PC-9 (cell line): Measurements from ENCODE around the gene PI4KA. TPM values are rescaled to one million over a fixed set of nuclear protein-coding genes. Genes with fewer than 3 reads are reported as not detected.

Experiments
- BruUV-seq: library from RNA; stranded (reverse); fragments of 400-500 nt; replicated peaks from 2 replicates; lab custom pipeline; 2021; lab: Mats Ljungman, UMichigan
- CTCF ChIA-PET: fragments of 300-600 bp; sonication (Branson Sonifier 250); formaldehyde crosslinking; loops from one replicate; lab custom pipeline; 2022; ENCODE audit warnings: antibody characterized with exemption; lab: Charles Lee
- POLR2A ChIA-PET: fragments of 300-600 bp; sonication (Branson Sonifier 250); formaldehyde crosslinking; loops from one replicate; lab custom pipeline; 2022; ENCODE audit warnings: antibody characterized with exemption; ENCODE audit not compliant: unreplicated experiment; lab: Charles Lee
- DNase-seq, 2 experiments: peaks; one replicate each; pipeline versions ENCODE4 v3.0.0 to v3.0.0-alpha.2; 2015 to 2022; ENCODE audit warnings: mixed read lengths in 1 of 2
- H2AFZ ChIP-seq: fragments of 200-600 bp; sonication (generic); 2 replicates; pipeline ENCODE4 v1.8.1; 2017; ENCODE audit warnings: antibody characterized with exemption
- H3F3A ChIP-seq: fragments of 200-600 bp; sonication (generic); 2 replicates; pipeline ENCODE4 v1.8.1; 2017; ENCODE audit warnings: antibody characterized with exemption, mild to moderate bottlenecking, low read depth; ENCODE audit not compliant: insufficient read depth
- H3K27ac ChIP-seq: fragments of 200-600 bp; sonication (generic); 2 replicates; pipeline ENCODE4 v1.6.1; 2016; ENCODE audit warnings: mixed run types
- H3K27me3 ChIP-seq: fragments of 200-600 bp; sonication (generic); 2 replicates; pipeline ENCODE4 v1.6.1; 2016; ENCODE audit warnings: low read depth, mixed run types; ENCODE audit not compliant: insufficient read depth
- H3K36me3 ChIP-seq: fragments of 200-600 bp; sonication (generic); 2 replicates; pipeline ENCODE4 v1.6.1; 2016; ENCODE audit warnings: low read depth, mixed run types
- H3K4me1 ChIP-seq: fragments of 200-600 bp; sonication (generic); replicated peaks from 2 replicates; pipeline ENCODE4 v1.6.1; 2016; ENCODE audit warnings: mixed run types; ENCODE audit not compliant: insufficient read depth
- H3K4me2 ChIP-seq: fragments of 200-600 bp; sonication (generic); 2 replicates; pipeline ENCODE4 v1.6.1; 2017; ENCODE audit warnings: mixed run types
- H3K4me3 ChIP-seq: fragments of 200-600 bp; sonication (generic); 2 replicates; pipeline ENCODE4 v1.6.1; 2016; ENCODE audit warnings: mixed run types
- H3K79me2 ChIP-seq: fragments of 200-600 bp; sonication (generic); 2 replicates; pipeline ENCODE4 v1.6.1; 2017; ENCODE audit warnings: low read depth, mixed run types
- H3K9me2 ChIP-seq: fragments of 200-600 bp; sonication (generic); 2 replicates; pipeline ENCODE4 v1.8.1; 2017; ENCODE audit warnings: mild to moderate bottlenecking; ENCODE audit not compliant: insufficient read depth
- H3K9me3 ChIP-seq: fragments of 200-600 bp; sonication (generic); 2 replicates; pipeline ENCODE4 v1.8.1; 2016; ENCODE audit warnings: low read depth; ENCODE audit not compliant: insufficient read depth
- H4K20me1 ChIP-seq: fragments of 200-600 bp; sonication (generic); 2 replicates; pipeline ENCODE4 v1.8.1; 2017; ENCODE audit not compliant: insufficient read depth
- EZH2 ChIP-seq: fragments of 200-600 bp; sonication (generic); IDR thresholded peaks from 2 replicates; pipeline ENCODE4 v1.8.0; 2017; ENCODE audit warnings: antibody characterized with exemption, low read depth
- intact Hi-C: fragments of 100-400 bp; cut with micrococcal nuclease; formaldehyde crosslinking; loops from one replicate; pipeline ENCODE4 v1.10.0; 2022; ENCODE audit not compliant: unreplicated experiment
- total RNA-seq: library from RNA; stranded (reverse); gene quantifications from 2 replicates; pipeline ENCODE4 v1.2.3, GENCODE V29; 2021
- TF ChIP-seq, protein P1 (sequence below): fragments of 200-600 bp; sonication (generic); conservative IDR thresholded peaks from 2 replicates; pipeline ENCODE4 v1.6.1; 2017; ENCODE audit warnings: mixed run types, antibody characterized with exemption, mild to moderate bottlenecking, moderate library complexity

The PI4KA gene
- total RNA-seq, 1 experiment from 2014 or later = 27.9 TPM

DNA sequence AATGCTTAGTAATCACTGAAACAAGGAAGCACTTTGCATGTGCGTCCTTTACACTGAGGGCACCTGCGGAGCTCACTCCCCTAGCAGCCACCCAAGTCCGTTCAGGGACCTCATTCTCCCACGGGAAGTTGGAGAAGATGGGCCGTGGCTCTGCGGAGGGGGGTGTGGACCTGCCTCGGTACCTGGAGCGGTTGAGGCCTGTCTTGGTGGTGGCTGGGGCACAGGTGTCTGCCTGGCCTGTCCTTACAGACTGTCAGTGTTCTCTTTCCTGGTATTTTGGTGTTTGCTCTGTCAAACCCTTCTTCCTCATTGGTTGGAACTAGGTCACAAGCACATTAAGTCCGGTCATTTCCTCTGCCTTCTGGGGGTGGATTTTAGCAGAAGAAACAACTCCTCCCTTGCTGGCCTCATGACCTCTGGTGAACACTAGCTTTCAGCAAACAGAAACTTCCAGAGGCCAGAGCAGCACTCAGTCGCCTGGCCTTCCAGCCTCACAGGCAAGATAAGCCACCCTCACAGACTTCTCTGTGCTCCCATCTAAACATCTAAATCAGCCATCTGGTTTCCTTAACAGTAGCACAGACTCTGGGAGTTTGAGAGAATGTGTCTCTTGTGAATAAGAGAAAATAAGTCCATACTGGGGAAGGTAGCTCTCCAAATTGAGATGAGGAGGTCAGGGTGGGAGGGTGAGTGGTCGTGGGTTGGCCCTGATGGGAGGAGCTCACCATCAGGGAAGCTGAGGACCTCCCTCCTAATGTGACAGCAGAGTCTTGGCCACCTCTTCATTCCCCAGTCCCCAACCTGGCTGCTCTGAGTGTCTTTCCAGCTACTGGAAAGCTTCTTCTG is 8.8 kb upstream of the PI4KA start:
- ChIA-PET CTCF (no interaction called here), POLR2A (interaction anchor here (0.6 kb wide), 1 partner anchor 24 kb away, joined by 7 read pairs; no protein-coding TSS in a partner anchor)
- H3K36me3 ChIP-seq = no peaks in the 10 kb centered on the region
- H4K20me1 ChIP-seq = no peaks in the 10 kb centered on the region
- BruUV-seq = no TSS peak
- no peak overlapping the region for H3K27ac ChIP-seq
- H3K9me3 ChIP-seq = no peaks in the 10 kb centered on the region
- no peaks in the 10 kb centered on the region for H3K27me3 ChIP-seq
- H3K9me2 ChIP-seq = no peaks in the 10 kb centered on the region
- no peaks in the 10 kb centered on the region for H3K79me2 ChIP-seq
- no peak for TF ChIP-seq EZH2
- TF ChIP-seq, protein P1, sequence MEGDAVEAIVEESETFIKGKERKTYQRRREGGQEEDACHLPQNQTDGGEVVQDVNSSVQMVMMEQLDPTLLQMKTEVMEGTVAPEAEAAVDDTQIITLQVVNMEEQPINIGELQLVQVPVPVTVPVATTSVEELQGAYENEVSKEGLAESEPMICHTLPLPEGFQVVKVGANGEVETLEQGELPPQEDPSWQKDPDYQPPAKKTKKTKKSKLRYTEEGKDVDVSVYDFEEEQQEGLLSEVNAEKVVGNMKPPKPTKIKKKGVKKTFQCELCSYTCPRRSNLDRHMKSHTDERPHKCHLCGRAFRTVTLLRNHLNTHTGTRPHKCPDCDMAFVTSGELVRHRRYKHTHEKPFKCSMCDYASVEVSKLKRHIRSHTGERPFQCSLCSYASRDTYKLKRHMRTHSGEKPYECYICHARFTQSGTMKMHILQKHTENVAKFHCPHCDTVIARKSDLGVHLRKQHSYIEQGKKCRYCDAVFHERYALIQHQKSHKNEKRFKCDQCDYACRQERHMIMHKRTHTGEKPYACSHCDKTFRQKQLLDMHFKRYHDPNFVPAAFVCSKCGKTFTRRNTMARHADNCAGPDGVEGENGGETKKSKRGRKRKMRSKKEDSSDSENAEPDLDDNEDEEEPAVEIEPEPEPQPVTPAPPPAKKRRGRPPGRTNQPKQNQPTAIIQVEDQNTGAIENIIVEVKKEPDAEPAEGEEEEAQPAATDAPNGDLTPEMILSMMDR = no peak
- no peak overlapping the region for H3K4me2 ChIP-seq
- DNase-seq = no peak
- intact Hi-C loops = no loop called here
- H3K4me1 ChIP-seq = peaks cover 5% of the 10 kb centered on the region; the same call in 1 of the 2 replicates
- H3K4me3 ChIP-seq = no peak overlapping the region
- H3F3A ChIP-seq = no peaks in the 10 kb centered on the region
- no peak overlapping the region for H2AFZ ChIP-seq

DNA sequence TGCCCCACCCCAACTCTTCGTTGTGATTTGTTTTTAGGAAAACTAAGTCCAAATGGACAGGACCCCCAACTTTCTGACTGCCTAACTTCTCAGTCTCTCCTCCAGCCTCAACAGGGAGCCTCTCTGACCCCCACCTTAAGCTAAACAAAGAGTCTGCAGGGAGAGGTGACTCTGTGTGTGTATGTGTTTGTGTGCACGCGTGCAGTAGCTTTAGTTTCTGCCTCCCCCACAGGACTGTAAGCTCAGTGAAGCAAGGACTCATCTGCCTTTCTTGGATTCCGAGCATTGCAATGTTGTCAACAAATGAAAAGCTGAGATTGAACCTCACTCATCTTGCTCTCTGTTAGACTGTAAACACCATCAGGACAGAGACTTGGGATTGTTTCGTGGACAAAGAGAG is 8.1 kb upstream of the PI4KA start:
- no peaks in the 10 kb centered on the region for H3K9me2 ChIP-seq
- no peaks in the 10 kb centered on the region for H3K27me3 ChIP-seq
- BruUV-seq = no TSS peak
- H3K9me3 ChIP-seq = no peaks in the 10 kb centered on the region
- ChIA-PET POLR2A (no interaction called here), CTCF (no interaction called here)
- no peak overlapping the region for H3K4me2 ChIP-seq
- H3K36me3 ChIP-seq = no peaks in the 10 kb centered on the region
- H4K20me1 ChIP-seq = no peaks in the 10 kb centered on the region
- H2AFZ ChIP-seq = no peak overlapping the region
- H3K79me2 ChIP-seq = no peaks in the 10 kb centered on the region
- TF ChIP-seq, protein P1 = no peak
- TF ChIP-seq EZH2 = no peak
- H3K27ac ChIP-seq = no peak overlapping the region
- intact Hi-C loops = no loop called here
- DNase-seq = no peak
- H3F3A ChIP-seq = no peaks in the 10 kb centered on the region
- peaks cover 5% of the 10 kb centered on the region; the same call in 1 of the 2 replicates for H3K4me1 ChIP-seq
- no peak overlapping the region for H3K4me3 ChIP-seq

DNA sequence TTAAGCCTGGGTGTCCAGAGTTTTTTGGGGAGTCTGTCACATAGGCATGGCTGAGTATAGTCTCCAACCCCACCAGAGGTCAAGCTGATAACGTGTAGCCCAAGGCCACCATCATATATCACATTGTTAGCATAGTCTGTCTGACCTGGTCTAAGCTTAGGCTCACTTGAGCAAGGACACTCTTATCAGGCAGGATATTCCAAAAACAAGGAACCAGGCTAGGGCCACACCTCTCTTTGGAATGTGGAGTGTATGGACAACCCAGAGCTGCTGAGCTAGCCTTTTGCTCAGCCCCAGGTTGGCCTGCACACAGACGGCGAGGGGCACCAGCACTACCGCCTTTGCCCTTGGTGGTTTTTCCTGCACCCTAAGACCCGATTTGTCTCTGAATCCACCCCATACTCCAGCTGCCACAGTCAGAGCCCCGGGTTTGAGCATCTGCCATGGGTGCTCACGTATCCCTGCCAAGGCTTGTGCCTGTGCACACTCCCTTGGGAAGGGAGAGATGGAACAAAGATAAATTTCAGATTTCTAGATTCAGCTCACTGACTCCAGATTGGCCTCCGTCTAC is 7.3 kb upstream of the PI4KA start:
- Histone ChIP-seq H3K36me3 (no peaks in the 10 kb centered on the region), H3K9me3 (no peaks in the 10 kb centered on the region), H3K4me3 (no peak overlapping the region), H3K27me3 (no peaks in the 10 kb centered on the region), H3K79me2 (no peaks in the 10 kb centered on the region), H2AFZ (no peak overlapping the region), H3K4me1 (peaks cover 5% of the 10 kb centered on the region; the same call in 1 of the 2 replicates), H3K4me2 (no peak overlapping the region), H4K20me1 (no peaks in the 10 kb centered on the region), H3F3A (no peaks in the 10 kb centered on the region), H3K27ac (no peak overlapping the region), H3K9me2 (no peaks in the 10 kb centered on the region)
- TF ChIP-seq, protein P1 = no peak
- no peak for TF ChIP-seq EZH2
- no TSS peak for BruUV-seq
- no peak for DNase-seq
- POLR2A ChIA-PET = no interaction called here
- CTCF ChIA-PET = interaction anchor here (0.6 kb wide), 1 partner anchor 126 kb away, joined by 5 read pairs; no protein-coding TSS in a partner anchor
- intact Hi-C loops = no loop called here
